HepG2 (cell line): ENCODE data around the gene ARL5A.

ENCODE experiments used
- BRCA1 ChIP-seq: sonication (generic); formaldehyde crosslinking; IDR thresholded peaks from 2 replicates; pipeline ENCODE4 v1.4.0; 2020; ENCODE audit warnings: missing genetic modification reagents
- ELF4 ChIP-seq: sonication (generic); formaldehyde crosslinking; IDR thresholded peaks from 2 replicates; pipeline ENCODE4 v1.5.0; 2020; ENCODE audit warnings: missing genetic modification reagents, mild to moderate bottlenecking, moderate library complexity, borderline replicate concordance
- HNRNPK ChIP-seq: fragments of 200-400 bp; formaldehyde crosslinking; IDR thresholded peaks from 2 replicates; pipeline ENCODE4 v1.6.1; 2018; ENCODE audit warnings: low read length, low read depth, moderate library complexity, mild to moderate bottlenecking; ENCODE audit not compliant: poor library complexity, severe bottlenecking
- KLF6 ChIP-seq: IDR thresholded peaks from 2 replicates; pipeline ENCODE4 v1.8.0; 2016; ENCODE audit warnings: missing biosample characterization, missing genetic modification reagents
- YY1 ChIP-seq: IDR thresholded peaks from 2 replicates; pipeline ENCODE4 v1.6.1; 2011; ENCODE audit warnings: low read length, low read depth, moderate library complexity, mild to moderate bottlenecking; ENCODE audit not compliant: insufficient read depth, insufficient replicate concordance
- ZNF629 ChIP-seq: sonication (generic); formaldehyde crosslinking; conservative IDR thresholded peaks from 2 replicates; pipeline ENCODE4 v1.5.0; 2020; ENCODE audit warnings: missing genetic modification reagents
- TF ChIP-seq, protein P1 (sequence below): sonication (generic); IDR thresholded peaks from 2 replicates; pipeline ENCODE4 v1.6.1; 2016; ENCODE audit warnings: low read depth, borderline replicate concordance

DNA sequence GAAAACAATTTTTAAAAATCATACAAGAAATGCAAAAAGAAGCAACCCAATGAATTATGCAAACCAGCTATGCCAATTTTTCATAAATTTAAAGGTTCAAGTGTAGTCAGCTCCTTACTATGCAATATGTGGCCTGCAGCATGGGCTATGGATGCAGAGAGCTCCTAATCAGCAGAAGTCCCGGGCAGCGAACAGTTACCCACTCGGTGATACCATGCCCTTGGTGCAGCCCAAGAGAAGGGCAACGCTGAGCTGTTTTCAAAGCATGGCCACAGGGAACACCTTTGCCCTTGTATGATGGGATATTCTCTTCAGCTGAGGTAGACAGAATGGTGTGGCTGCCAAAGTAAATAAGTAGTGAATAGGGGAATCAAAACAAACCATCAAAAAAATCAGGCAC, 17.3 kb upstream of the ARL5A start:
- TF ChIP-seq, protein P1, sequence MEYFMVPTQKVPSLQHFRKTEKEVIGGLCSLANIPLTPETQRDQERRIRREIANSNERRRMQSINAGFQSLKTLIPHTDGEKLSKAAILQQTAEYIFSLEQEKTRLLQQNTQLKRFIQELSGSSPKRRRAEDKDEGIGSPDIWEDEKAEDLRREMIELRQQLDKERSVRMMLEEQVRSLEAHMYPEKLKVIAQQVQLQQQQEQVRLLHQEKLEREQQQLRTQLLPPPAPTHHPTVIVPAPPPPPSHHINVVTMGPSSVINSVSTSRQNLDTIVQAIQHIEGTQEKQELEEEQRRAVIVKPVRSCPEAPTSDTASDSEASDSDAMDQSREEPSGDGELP = no peak
- TF ChIP-seq YY1 = no peak
- TF ChIP-seq BRCA1 = no peak
- no peak for TF ChIP-seq ZNF629 (CRISPR knock-in tag)
- TF ChIP-seq KLF6 = no peak
- no peak for TF ChIP-seq ELF4 (CRISPR knock-in tag)
- no peak for TF ChIP-seq HNRNPK
